Right lobe of liver (tissue), 6 donors: ENCODE measurements around the gene CDH12. TPM values are rescaled to one million over a fixed set of nuclear protein-coding genes. Genes with fewer than 3 reads are reported as not detected.

Experiments
- ATAC-seq, 4 donors: fragments of 200-7000 bp; cut with Tn5 transposase; one replicate each; pipeline ENCODE4 v1.9.1; 2020; ENCODE audit warnings: mild to moderate bottlenecking in 4 of 4, moderate library complexity in 4 of 4
- DNase-seq, 3 donors: peaks; one replicate each; pipeline ENCODE4 v3.0.0-alpha.2; 2020
- H3K27ac ChIP-seq, 3 donors: fragments of 200-600 bp; one replicate each; pipeline ENCODE4 v1.8.0; 2022
- H3K27me3 ChIP-seq, 2 donors: fragments of 200-600 bp; one replicate each; pipeline ENCODE4 v1.8.0; 2022
- H3K36me3 ChIP-seq, 4 donors: fragments of 200-600 bp; sonication (generic) in 1 of 4; one replicate each; pipeline versions ENCODE4 v1.5.1 to v1.8.0; 2017 to 2022; ENCODE audit warnings: control low read depth in 1 of 4
- H3K4me1 ChIP-seq, 4 donors: fragments of 200-600 bp; sonication (generic) in 1 of 4; one replicate each; pipeline versions ENCODE4 v1.5.1 to v1.8.0; 2017 to 2022; ENCODE audit warnings: control low read depth in 1 of 4
- H3K4me3 ChIP-seq, 3 donors: fragments of 200-600 bp; one replicate each; pipeline ENCODE4 v1.8.0; 2022
- H3K9me3 ChIP-seq, 4 donors: fragments of 200-600 bp; sonication (generic) in 1 of 4; one replicate each; pipeline versions ENCODE4 v1.5.1 to v1.8.0; 2017 to 2022; ENCODE audit warnings: control low read depth in 1 of 4
- POLR2A ChIP-seq: fragments of 450-650 bp; IDR thresholded peaks from one replicate; pipeline ENCODE4 v1.6.1; 2017; ENCODE audit warnings: antibody characterized with exemption, mild to moderate bottlenecking
- WGBS: methylation state at CpG from one replicate; pipeline ENCODE4 v1.1.6; 2018; ENCODE audit warnings: low coverage, low lambda C conversion rate; ENCODE audit not compliant: insufficient coverage; ENCODE audit errors: missing lambda C conversion rate; 5-methylcytosine and 5-hydroxymethylcytosine counted together
- intact Hi-C, 2 donors: fragments of 100-400 bp; cut with DNase I; formaldehyde crosslinking; loops; one replicate each; pipeline versions ENCODE4 v1.11.2 to v1.14.1; 2022
- total RNA-seq, 6 experiments: library from RNA; depleted of rRNA in 2 of 6; stranded (reverse); fragments of >200 nt in 2 of 6; fragmentation: NEBNext Ultra II Directional in 3 of 6; extraction: Animal tissue kit (Norgen Biotek cat#: 25700) in 3 of 6; gene quantifications; one replicate each; pipeline versions ENCODE4 v1.1.0 to v1.2.4, GENCODE V29; 2016 to 2023
- TF ChIP-seq, protein P1 (sequence below), 4 donors: fragments of 200-600 bp in 3 of 4; fragments of 450-650 bp in 1 of 4; IDR thresholded peaks; one replicate each; pipeline versions ENCODE4 v1.5.1 to v1.8.0; 2016 to 2022; ENCODE audit warnings: antibody characterized with exemption in 4 of 4, mild to moderate bottlenecking in 2 of 4
- donor health status: DM: no; HTN: yes; CAD: no.
- donor health status: DM: no; HTN: no; CAD: no.
- donor health status: DM: no; HTN: no; CAD: no.
- donor health status: DM: no; HTN: yes; CAD: no.
- donor health status: DM: no; HTN: yes; CAD: no.

Gene CDH12
- total RNA-seq, 6 experiments from 2014 or later, result 0.42 to 1.0 (median 0.77) TPM; not detected in 3

DNA sequence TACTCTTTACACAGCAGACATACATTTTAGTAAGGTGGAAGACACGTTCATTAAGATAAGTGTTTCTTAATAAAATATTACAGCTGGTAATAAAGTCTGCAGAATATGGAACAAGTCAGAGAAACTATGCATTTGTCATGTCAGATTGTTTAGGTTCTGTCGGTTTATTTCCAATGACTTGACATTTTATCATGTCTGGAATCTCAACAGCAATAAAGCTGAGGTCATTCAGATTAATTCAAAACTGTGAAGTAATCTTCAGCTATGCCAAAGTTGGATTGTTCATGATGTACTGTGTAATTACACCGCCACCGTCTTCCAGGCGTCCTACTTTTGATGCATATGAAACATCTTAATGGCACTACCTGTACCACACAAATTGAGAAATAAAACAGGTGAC is 1032.6 kb downstream of the CDH12 start:
- TF ChIP-seq, protein P1, sequence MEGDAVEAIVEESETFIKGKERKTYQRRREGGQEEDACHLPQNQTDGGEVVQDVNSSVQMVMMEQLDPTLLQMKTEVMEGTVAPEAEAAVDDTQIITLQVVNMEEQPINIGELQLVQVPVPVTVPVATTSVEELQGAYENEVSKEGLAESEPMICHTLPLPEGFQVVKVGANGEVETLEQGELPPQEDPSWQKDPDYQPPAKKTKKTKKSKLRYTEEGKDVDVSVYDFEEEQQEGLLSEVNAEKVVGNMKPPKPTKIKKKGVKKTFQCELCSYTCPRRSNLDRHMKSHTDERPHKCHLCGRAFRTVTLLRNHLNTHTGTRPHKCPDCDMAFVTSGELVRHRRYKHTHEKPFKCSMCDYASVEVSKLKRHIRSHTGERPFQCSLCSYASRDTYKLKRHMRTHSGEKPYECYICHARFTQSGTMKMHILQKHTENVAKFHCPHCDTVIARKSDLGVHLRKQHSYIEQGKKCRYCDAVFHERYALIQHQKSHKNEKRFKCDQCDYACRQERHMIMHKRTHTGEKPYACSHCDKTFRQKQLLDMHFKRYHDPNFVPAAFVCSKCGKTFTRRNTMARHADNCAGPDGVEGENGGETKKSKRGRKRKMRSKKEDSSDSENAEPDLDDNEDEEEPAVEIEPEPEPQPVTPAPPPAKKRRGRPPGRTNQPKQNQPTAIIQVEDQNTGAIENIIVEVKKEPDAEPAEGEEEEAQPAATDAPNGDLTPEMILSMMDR (IDR thresholded peaks at IDR 0.05), result no peak
- TF ChIP-seq POLR2A, result no peak
- no peak overlapping the region for H3K27ac ChIP-seq

DNA sequence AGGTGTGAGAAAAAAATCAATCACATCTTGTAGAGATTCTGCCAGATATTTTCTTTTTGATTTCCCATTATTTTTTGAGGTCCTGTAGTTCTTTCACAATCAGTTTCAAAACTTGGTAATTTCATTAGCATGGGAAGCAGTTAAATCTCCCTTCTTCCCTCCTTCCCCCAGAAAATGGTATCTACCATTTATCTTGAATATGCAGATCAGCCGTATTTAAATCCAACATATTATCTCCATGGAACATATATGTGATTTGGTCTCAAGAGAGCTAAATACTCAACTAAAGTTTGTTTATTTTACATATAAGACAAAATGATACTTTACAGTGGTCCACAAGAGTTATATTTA is 1034.8 kb downstream of the CDH12 start:
- 33% methylated on average over 1 of the region's 1 CpG for WGBS
- Histone ChIP-seq H3K27me3 (no peaks in the 10 kb centered on the region), H3K9me3 (no peaks in the 10 kb centered on the region), H3K4me1 (no peaks in the 10 kb centered on the region), H3K27ac (no peak overlapping the region), H3K4me3 (peak overlapping the region in 2 of 3 donors; percentile 7 to 9), H3K36me3 (no peaks in the 10 kb centered on the region)
- no peak for ATAC-seq
- TF ChIP-seq POLR2A, result no peak
- TF ChIP-seq, protein P1 (IDR thresholded peaks at IDR 0.05), result no peak
- intact Hi-C loops, result no loop called here
- no peak for DNase-seq

More for the DNA sequence above, 1032.6 kb downstream of the CDH12 start:
- DNase-seq (no peak), ATAC-seq (no peak)
- Histone ChIP-seq H3K4me1 (no peaks in the 10 kb centered on the region), H3K9me3 (no peaks in the 10 kb centered on the region), H3K4me3 (no peak overlapping the region), H3K36me3 (no peaks in the 10 kb centered on the region), H3K27me3 (no peaks in the 10 kb centered on the region)
- WGBS, result 52% methylated on average over 5 of the region's 5 CpGs
- intact Hi-C loops, result no loop called here

DNA sequence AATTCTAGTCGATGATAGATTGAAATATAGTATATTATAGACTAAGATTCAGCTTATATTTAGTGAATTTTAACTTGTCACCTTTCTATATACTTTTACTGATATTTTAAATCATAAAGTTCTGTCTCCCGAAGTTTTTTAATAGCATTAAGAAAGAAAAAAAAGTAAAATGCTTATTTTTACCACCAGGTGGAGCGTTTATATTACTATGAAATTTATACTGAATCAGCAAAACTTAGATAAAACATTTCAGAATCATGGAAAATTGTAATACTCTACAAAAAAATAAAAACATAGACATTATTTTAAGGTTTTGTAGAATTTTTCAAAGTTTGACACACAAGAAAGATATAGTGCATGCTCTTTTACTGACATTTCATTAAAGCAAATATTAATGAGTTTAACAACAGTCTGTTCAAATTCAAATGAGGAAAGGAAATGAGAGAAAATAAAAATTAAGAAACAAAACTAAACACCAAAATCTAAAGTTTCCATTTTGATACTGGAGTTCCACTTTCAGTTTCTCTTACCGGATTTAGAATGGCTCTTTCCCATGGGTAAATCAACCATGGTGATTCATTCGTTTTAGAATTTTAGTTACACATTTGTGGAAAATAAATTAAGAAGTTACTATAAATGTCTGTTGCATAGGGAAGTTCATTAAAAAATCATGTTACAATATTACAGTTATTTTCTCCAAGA is 1035.3 kb downstream of the CDH12 start:
- TF ChIP-seq, protein P1 (IDR thresholded peaks at IDR 0.05), result peak; percentile 14 to 42 (median 37)
- TF ChIP-seq POLR2A, result no peak
- no peaks in the 10 kb centered on the region for H3K36me3 ChIP-seq
- DNase-seq (no peak), ATAC-seq (peak in 1 of 4 donors; percentile 28)
- no peaks in the 10 kb centered on the region for H3K9me3 ChIP-seq
- no peak overlapping the region for H3K27ac ChIP-seq
- no peaks in the 10 kb centered on the region for H3K27me3 ChIP-seq
- intact Hi-C loops, result no loop called here
- WGBS, result 21% methylated on average over 5 of the region's 5 CpGs
- H3K4me1 ChIP-seq, result no peaks in the 10 kb centered on the region
- peak overlapping the region in 2 of 3 donors; percentile 7 to 9 for H3K4me3 ChIP-seq

DNA sequence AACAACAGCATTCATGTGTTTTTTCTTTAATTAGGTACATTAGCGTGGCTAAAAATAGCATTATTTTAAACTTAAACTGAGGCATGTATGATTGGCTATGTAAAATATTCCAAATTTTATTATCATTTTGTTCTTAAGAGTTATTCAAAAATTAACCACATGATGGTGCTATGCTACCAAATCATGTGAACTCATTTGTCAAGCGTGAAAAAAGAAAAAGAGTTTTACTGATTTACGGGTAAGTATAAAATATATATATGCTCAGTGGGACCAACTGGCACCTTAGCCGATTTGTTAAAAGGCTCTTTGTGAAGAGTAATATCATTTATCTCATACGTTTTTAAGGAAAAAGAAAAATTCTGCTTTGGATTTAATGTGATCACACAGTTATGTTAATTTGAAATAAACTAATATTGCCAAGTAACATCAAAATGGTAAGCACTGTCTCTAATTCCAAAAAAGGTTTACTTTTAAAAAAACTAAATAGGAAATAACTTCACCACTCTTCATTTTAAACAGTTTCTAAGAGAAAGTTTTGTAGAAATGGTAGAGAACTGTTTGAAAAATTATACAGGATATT is 1042.3 kb downstream of the CDH12 start:
- WGBS, result 9% methylated on average over 5 of the region's 5 CpGs
- H3K4me1 ChIP-seq, result no peaks in the 10 kb centered on the region

More for the DNA sequence above, 1042.3 kb downstream of the CDH12 start:
- H3K9me3 ChIP-seq, result no peaks in the 10 kb centered on the region
- no peaks in the 10 kb centered on the region for H3K36me3 ChIP-seq
- intact Hi-C loops, result no loop called here
- no peaks in the 10 kb centered on the region for H3K27me3 ChIP-seq
- no peak overlapping the region for H3K27ac ChIP-seq
- TF ChIP-seq POLR2A, result no peak
- TF ChIP-seq, protein P1 (IDR thresholded peaks at IDR 0.05), result peak; percentile 20 to 52 (median 46)
- H3K4me3 ChIP-seq, result no peak overlapping the region
- no peak for DNase-seq
- no peak for ATAC-seq
